Thyroid gland (tissue), 4 donors: ENCODE data around the gene ITCH. TPM values are rescaled to one million over a fixed set of nuclear protein-coding genes. Genes with fewer than 3 reads are reported as not detected.
"Not testable (repeated sequence)": the region's sequence is repeated elsewhere in the genome, so short reads cannot be mapped to it uniquely, and the experiment has no call there.

Experiments used
- DNase-seq, 2 donors: peaks; one replicate each; pipeline ENCODE4 v3.0.0-alpha.2; 2019
- H3K27ac ChIP-seq, 3 donors: fragments of 200-600 bp; sonication (generic); 1 replicate in 2 of 3; 2 replicates in 1 of 3; pipeline ENCODE4 v1.5.1; 2016 to 2019; ENCODE audit warnings: mild to moderate bottlenecking in 1 of 3, moderate library complexity in 1 of 3
- H3K27me3 ChIP-seq: fragments of 200-600 bp; sonication (generic); one replicate; pipeline ENCODE4 v1.5.1; 2019
- H3K36me3 ChIP-seq, 2 donors: fragments of 200-600 bp; sonication (generic); one replicate each; pipeline ENCODE4 v1.5.1; 2016 to 2019
- H3K4me1 ChIP-seq, 2 donors: fragments of 200-600 bp; sonication (generic); one replicate each; pipeline ENCODE4 v1.5.1; 2017 to 2019
- H3K4me3 ChIP-seq, 3 donors: fragments of 200-600 bp; sonication (generic); replicated peaks in 1 of 3; 1 replicate in 2 of 3; 2 replicates in 1 of 3; pipeline ENCODE4 v1.5.1; 2016; ENCODE audit warnings: mild to moderate bottlenecking in 1 of 3
- H3K9me3 ChIP-seq: fragments of 200-600 bp; sonication (generic); one replicate; pipeline ENCODE4 v1.5.1; 2017
- CTCF ChIP-seq, 6 experiments: fragments of 200-600 bp in 3 of 6; fragments of 450-650 bp in 3 of 6; sonication (generic) in 3 of 6; IDR thresholded peaks; one replicate each; pipeline ENCODE4 v1.5.1; 2016 to 2019; ENCODE audit warnings: antibody characterized with exemption in 6 of 6, mild to moderate bottlenecking in 2 of 6, inconsistent platforms in 1 of 6, moderate library complexity in 1 of 6
- POLR2A ChIP-seq, 2 donors: fragments of 450-650 bp; IDR thresholded peaks; one replicate each; pipeline ENCODE4 v1.6.1; 2017; ENCODE audit warnings: antibody characterized with exemption in 2 of 2, mild to moderate bottlenecking in 2 of 2, moderate library complexity in 1 of 2
- WGBS, 2 donors: methylation state at CpG; one replicate each; pipeline ENCODE4 v1.1.5; 2017; 5-methylcytosine and 5-hydroxymethylcytosine counted together
- intact Hi-C: fragments of 100-400 bp; cut with DNase I; formaldehyde crosslinking; loops from one replicate; pipeline ENCODE4 v1.15.1; 2023
- total RNA-seq, 4 donors: library from RNA; depleted of rRNA; stranded (reverse); fragments of >200 nt; gene quantifications; one replicate each; pipeline ENCODE4 v1.2.3, GENCODE V29; 2016

ITCH gene
- total RNA-seq, 4 donors from 2014 or later: 67.5 to 120 (median 75.5) TPM

- no peaks in the 10 kb centered on the region for H3K9me3 ChIP-seq
- no peak for TF ChIP-seq POLR2A (IDR thresholded peaks at IDR 0.05)
- no peak for TF ChIP-seq CTCF (IDR thresholded peaks at IDR 0.05)
- H3K4me1 ChIP-seq: no peaks in the 10 kb centered on the region
- intact Hi-C loops: no loop called here
- WGBS, 2 donors: 88 to 93% methylated on average over 4 of the region's 4 CpGs
- H3K27me3 ChIP-seq: no peaks in the 10 kb centered on the region
- H3K27ac ChIP-seq: no peak overlapping the region
- H3K36me3 ChIP-seq: no peaks in the 10 kb centered on the region
- DNase-seq: no peak
- no peak overlapping the region for H3K4me3 ChIP-seq
Observed at GRCh38 chr20:34347571-34347970, 15.5 kb upstream of the ITCH start.

GRCh38 chr20:34350095-34350494, 13.0 kb upstream of the ITCH start:
- no peaks in the 10 kb centered on the region for H3K36me3 ChIP-seq
- TF ChIP-seq POLR2A (IDR thresholded peaks at IDR 0.05): no peak
- no peak for TF ChIP-seq CTCF (IDR thresholded peaks at IDR 0.05)
- H3K9me3 ChIP-seq: no peaks in the 10 kb centered on the region
- no peak for DNase-seq
- no peaks in the 10 kb centered on the region for H3K4me1 ChIP-seq
- H3K4me3 ChIP-seq: no peak overlapping the region
- no peak overlapping the region for H3K27ac ChIP-seq
- WGBS, 2 donors: 55 to 67% methylated on average over 3 of the region's 3 CpGs
- H3K27me3 ChIP-seq: no peaks in the 10 kb centered on the region
- intact Hi-C loops: no loop called here

- 92 to 93% methylated on average over 6 of the region's 6 CpGs for WGBS, 2 donors
- intact Hi-C loops: not testable (repeated sequence)
Observed at GRCh38 chr20:34353467-34353866, 9.6 kb upstream of the ITCH start.

GRCh38 chr20:34355427-34355826, 7.6 kb upstream of the ITCH start:
- Histone ChIP-seq H3K9me3 (no peaks in the 10 kb centered on the region), H3K4me1 (no peaks in the 10 kb centered on the region), H3K36me3 (no peaks in the 10 kb centered on the region), H3K27me3 (no peaks in the 10 kb centered on the region), H3K4me3 (no peak overlapping the region), H3K27ac (no peak overlapping the region)
- WGBS, 2 donors: 84% methylated on average over 2 of the region's 2 CpGs
- intact Hi-C loops: no loop called here
- TF ChIP-seq CTCF (IDR thresholded peaks at IDR 0.05) (no peak), POLR2A (IDR thresholded peaks at IDR 0.05) (no peak)
- DNase-seq: no peak

More at GRCh38 chr20:34353467-34353866, 9.6 kb upstream of the ITCH start:
- not testable (repeated sequence) for H3K9me3 ChIP-seq, DNase-seq, H3K4me3 ChIP-seq, H3K4me1 ChIP-seq, H3K27me3 ChIP-seq, H3K27ac ChIP-seq, H3K36me3 ChIP-seq

GRCh38 chr20:34359729-34360128, 3.3 kb upstream of the ITCH start:
- H3K27ac ChIP-seq, intact Hi-C loops, H3K36me3 ChIP-seq, H3K27me3 ChIP-seq, DNase-seq, H3K9me3 ChIP-seq, H3K4me3 ChIP-seq: not testable (repeated sequence)
- H3K4me1 ChIP-seq: peaks cover 13 to 16% of the 10 kb centered on the region in 2 donors
- 89 to 96% methylated on average over 9 of the region's 9 CpGs for WGBS, 2 donors

- H3K4me3 ChIP-seq: peak overlapping the region in 1 of 3 donors; percentile 90
- TF ChIP-seq CTCF (IDR thresholded peaks at IDR 0.05) (no peak), POLR2A (IDR thresholded peaks at IDR 0.05) (no peak)
- H3K36me3 ChIP-seq: no peaks in the 10 kb centered on the region
- no peak for DNase-seq
- H3K9me3 ChIP-seq: no peaks in the 10 kb centered on the region
- intact Hi-C loops: no loop called here
- H3K4me1 ChIP-seq: peaks cover 32 to 44% of the 10 kb centered on the region in 2 donors
- peak overlapping the region in 2 of 3 donors; percentile 35 to 91 for H3K27ac ChIP-seq
- no peaks in the 10 kb centered on the region for H3K27me3 ChIP-seq
- 72 to 76% methylated on average over 8 of the region's 8 CpGs for WGBS, 2 donors
Observed at GRCh38 chr20:34362502-34363061, 491 bp upstream of the ITCH start.
